Endothelial cell of umbilical vein (primary cell): ENCODE data around the gene RHEBL1.

Experiments
- CTCF ChIP-seq, 2 donors: IDR thresholded peaks; 1 replicate in 1 of 2; 2 replicates in 1 of 2; pipeline ENCODE4 v1.5.1; 2011; ENCODE audit warnings: low read length in 2 of 2, mild to moderate bottlenecking in 2 of 2, moderate library complexity in 2 of 2, control low read depth in 1 of 2, inconsistent platforms in 1 of 2, low read depth in 1 of 2; ENCODE audit not compliant: insufficient read depth in 1 of 2; ENCODE audit errors: extremely low read depth in 1 of 2
- POLR2A ChIP-seq: IDR thresholded peaks from 2 replicates; pipeline ENCODE4 v1.6.1; 2012; ENCODE audit warnings: low read depth, mild to moderate bottlenecking, control low read depth, low read length

DNA sequence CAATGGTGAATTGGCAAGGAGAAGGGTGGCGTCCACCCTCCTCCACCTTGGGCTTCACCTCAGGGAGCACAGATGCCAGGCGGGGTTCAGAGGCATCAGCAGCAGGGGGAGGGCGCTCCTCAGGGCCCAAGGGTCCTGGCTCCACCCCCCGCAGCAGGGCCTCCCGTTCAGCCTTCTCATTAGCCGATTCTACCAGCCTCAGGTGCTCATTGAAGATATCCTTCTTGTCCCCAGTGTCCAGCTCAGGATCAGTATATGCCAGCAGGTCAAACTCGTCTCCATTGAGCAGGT, 31.9 kb downstream of the RHEBL1 start:
- no peak for TF ChIP-seq CTCF (IDR thresholded peaks at IDR 0.05; ENCODE audit: extremely low read depth in 1 of 2, insufficient read depth in 1 of 2, low read depth in 1 of 2, low read length in 2 of 2)
- no peak for TF ChIP-seq POLR2A
